Ishikawa (cell line): Measurements from ENCODE around the gene ANKRD65.

Experiments used
- CEBPB ChIP-seq: IDR thresholded peaks from 2 replicates; pipeline ENCODE4 v1.6.1; 2012
- CREB1 ChIP-seq: IDR thresholded peaks from 2 replicates; pipeline ENCODE4 v1.6.1; 2012; ENCODE audit warnings: low read depth
- EGR1 ChIP-seq: IDR thresholded peaks from 2 replicates; pipeline ENCODE4 v1.6.1; 2012
- EP300 ChIP-seq: IDR thresholded peaks from 2 replicates; pipeline ENCODE4 v1.6.1; 2012; ENCODE audit warnings: borderline replicate concordance
- MAX ChIP-seq: IDR thresholded peaks from 2 replicates; pipeline ENCODE4 v1.6.1; 2012
- RAD21 ChIP-seq: IDR thresholded peaks from 2 replicates; pipeline ENCODE4 v1.6.1; 2012; ENCODE audit warnings: low read depth

GRCh38 chr1:1393014-1393413, 28.1 kb downstream of the ANKRD65 start:
- TF ChIP-seq CEBPB (no peak), MAX (no peak), EP300 (no peak), CREB1 (no peak), RAD21 (no peak), EGR1 (no peak)
